ENCODE measurements around the gene SNX30. TPM values are rescaled to one million over a fixed set of nuclear protein-coding genes. Genes with fewer than 3 reads are reported as not detected.

SNX30 gene
- total and polyA plus RNA-seq, 7 donors, result 0.55 to 2.8 (median 1.6) TPM

DNA sequence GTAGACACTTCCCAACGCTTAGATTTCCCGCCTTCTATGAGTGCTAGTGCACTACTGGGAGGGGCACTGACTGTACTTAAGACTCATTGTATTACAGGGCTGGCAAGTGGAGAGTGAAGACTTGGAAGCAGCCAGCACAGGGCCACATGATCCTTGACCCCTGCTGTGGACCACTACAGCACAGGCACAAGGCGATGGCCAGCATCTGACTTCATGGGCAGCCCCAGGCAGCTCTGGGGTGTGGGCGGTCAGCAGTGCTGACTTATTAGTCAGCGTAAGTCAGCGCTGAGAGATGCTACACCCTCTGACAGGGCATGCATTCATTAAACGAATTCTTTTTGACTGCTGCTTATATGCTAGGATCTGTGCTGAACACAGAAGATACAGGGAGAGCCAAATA, 130.8 kb downstream of the SNX30 start:
- 86 to 94% (median 91%) methylated on average over 7 of the region's 7 CpGs for WGBS, 3 donors
- H3K4me3 ChIP-seq, result no peak overlapping the region
- no peaks in the 10 kb centered on the region for H3K27me3 ChIP-seq (ENCODE audit: insufficient read depth in 3 of 3, low read length in 2 of 3)
- H3K9me3 ChIP-seq, result no peaks in the 10 kb centered on the region
- no peak overlapping the region for H3K27ac ChIP-seq
- DNase-seq, result no peak
- no peaks in the 10 kb centered on the region for H3K4me1 ChIP-seq
- TF ChIP-seq, protein P1, sequence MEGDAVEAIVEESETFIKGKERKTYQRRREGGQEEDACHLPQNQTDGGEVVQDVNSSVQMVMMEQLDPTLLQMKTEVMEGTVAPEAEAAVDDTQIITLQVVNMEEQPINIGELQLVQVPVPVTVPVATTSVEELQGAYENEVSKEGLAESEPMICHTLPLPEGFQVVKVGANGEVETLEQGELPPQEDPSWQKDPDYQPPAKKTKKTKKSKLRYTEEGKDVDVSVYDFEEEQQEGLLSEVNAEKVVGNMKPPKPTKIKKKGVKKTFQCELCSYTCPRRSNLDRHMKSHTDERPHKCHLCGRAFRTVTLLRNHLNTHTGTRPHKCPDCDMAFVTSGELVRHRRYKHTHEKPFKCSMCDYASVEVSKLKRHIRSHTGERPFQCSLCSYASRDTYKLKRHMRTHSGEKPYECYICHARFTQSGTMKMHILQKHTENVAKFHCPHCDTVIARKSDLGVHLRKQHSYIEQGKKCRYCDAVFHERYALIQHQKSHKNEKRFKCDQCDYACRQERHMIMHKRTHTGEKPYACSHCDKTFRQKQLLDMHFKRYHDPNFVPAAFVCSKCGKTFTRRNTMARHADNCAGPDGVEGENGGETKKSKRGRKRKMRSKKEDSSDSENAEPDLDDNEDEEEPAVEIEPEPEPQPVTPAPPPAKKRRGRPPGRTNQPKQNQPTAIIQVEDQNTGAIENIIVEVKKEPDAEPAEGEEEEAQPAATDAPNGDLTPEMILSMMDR (IDR thresholded peaks at IDR 0.05), result no peak
- no peaks in the 10 kb centered on the region for H3K36me3 ChIP-seq (ENCODE audit: insufficient read depth in 1 of 2, low read depth in 1 of 2)
- intact Hi-C loops (cut with DNase I), result no loop called here
- ATAC-seq, result no peak

- no peak overlapping the region for H3K27ac ChIP-seq
- H3K4me3 ChIP-seq, result no peak overlapping the region
- H3K4me1 ChIP-seq, result no peaks in the 10 kb centered on the region
- H3K9me3 ChIP-seq, result no peaks in the 10 kb centered on the region
- no peak for ATAC-seq
- no peaks in the 10 kb centered on the region for H3K36me3 ChIP-seq (ENCODE audit: insufficient read depth in 1 of 2, low read depth in 1 of 2)
- H3K27me3 ChIP-seq (ENCODE audit: insufficient read depth in 3 of 3, low read length in 2 of 3), result no peaks in the 10 kb centered on the region
- TF ChIP-seq, protein P1 (IDR thresholded peaks at IDR 0.05), result no peak
- WGBS, 3 donors, result 45 to 56% (median 47%) methylated on average over 6 of the region's 6 CpGs
- intact Hi-C loops (cut with DNase I), result no loop called here
- DNase-seq, result no peak
Observed at GRCh38 chr9:112884101-112884500, 133.5 kb downstream of the SNX30 start.

GRCh38 chr9:112884721-112885120, 134.2 kb downstream of the SNX30 start:
- Histone ChIP-seq H3K4me1 (no peaks in the 10 kb centered on the region), H3K4me3 (no peak overlapping the region), H3K9me3 (no peaks in the 10 kb centered on the region), H3K36me3 (ENCODE audit: insufficient read depth in 1 of 2, low read depth in 1 of 2) (no peaks in the 10 kb centered on the region), H3K27ac (no peak overlapping the region), H3K27me3 (ENCODE audit: insufficient read depth in 3 of 3, low read length in 2 of 3) (no peaks in the 10 kb centered on the region)
- DNase-seq (no peak), ATAC-seq (no peak)
- intact Hi-C loops (cut with DNase I), result loop anchor here in 1 of 2 donors (5.0 kb wide), 1 partner anchor 32 kb away; no protein-coding TSS in a partner anchor
- 89 to 94% (median 93%) methylated on average over 5 of the region's 5 CpGs for WGBS, 3 donors
- TF ChIP-seq, protein P1 (IDR thresholded peaks at IDR 0.05), result no peak

DNA sequence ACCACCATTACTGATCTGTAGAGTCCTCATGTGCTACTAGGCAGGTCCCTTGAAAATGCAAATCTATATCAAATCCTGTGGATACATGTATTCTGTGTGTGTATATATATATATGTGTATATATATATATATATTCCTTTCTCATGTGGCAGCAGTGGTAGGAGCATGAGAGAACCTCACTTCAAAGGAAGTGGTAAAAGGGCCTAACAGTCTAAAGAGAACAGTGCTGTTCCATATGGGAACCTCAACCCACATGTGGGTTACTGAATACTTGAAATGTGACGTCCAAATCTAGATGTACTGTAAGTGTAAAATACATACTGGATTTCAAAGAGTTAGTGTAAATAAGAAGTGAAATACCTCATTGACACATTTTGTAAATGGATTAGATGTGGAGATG, 134.8 kb downstream of the SNX30 start:
- intact Hi-C loops (cut with DNase I), result loop anchor here in 1 of 2 donors (5.0 kb wide), 1 partner anchor 33 kb away; no protein-coding TSS in a partner anchor
- ATAC-seq, result no peak

More for the DNA sequence above, 134.8 kb downstream of the SNX30 start:
- 70 to 90% (median 88%) methylated on average over 1 of the region's 1 CpG for WGBS, 3 donors
- Histone ChIP-seq H3K4me1 (no peaks in the 10 kb centered on the region), H3K27me3 (ENCODE audit: insufficient read depth in 3 of 3, low read length in 2 of 3) (no peaks in the 10 kb centered on the region), H3K4me3 (no peak overlapping the region), H3K27ac (no peak overlapping the region), H3K9me3 (no peaks in the 10 kb centered on the region), H3K36me3 (ENCODE audit: insufficient read depth in 1 of 2, low read depth in 1 of 2) (no peaks in the 10 kb centered on the region)
- no peak for DNase-seq
- TF ChIP-seq, protein P1 (IDR thresholded peaks at IDR 0.05), result no peak

Data from psoas muscle (tissue), 8 donors.